Nephron (organoid): ENCODE results near the gene OCSTAMP.

Experiments used
- H3K27ac Mint-ChIP-seq, 3 experiments: 2 replicates each; pipeline ENCODE4 v1.8.0; 2020; ENCODE audit warnings: mixed read lengths in 3 of 3, mild to moderate bottlenecking in 2 of 3, moderate library complexity in 1 of 3
- H3K27me3 Mint-ChIP-seq: 2 replicates; pipeline ENCODE4 v1.8.0; 2021; ENCODE audit warnings: low read depth, mild to moderate bottlenecking, moderate library complexity, mixed read lengths
- H3K36me3 Mint-ChIP-seq: 2 replicates; pipeline ENCODE4 v1.8.0; 2020; ENCODE audit warnings: low read depth, mixed read lengths
- H3K4me1 Mint-ChIP-seq: 2 replicates; pipeline ENCODE4 v1.8.0; 2020; ENCODE audit warnings: mixed read lengths
- H3K4me3 Mint-ChIP-seq, 3 experiments: 2 replicates each; pipeline ENCODE4 v1.8.0; 2020; ENCODE audit warnings: mild to moderate bottlenecking in 3 of 3, mixed read lengths in 3 of 3, moderate library complexity in 2 of 3
- H3K9me3 Mint-ChIP-seq: 2 replicates; pipeline ENCODE4 v1.8.0; 2020; ENCODE audit warnings: mixed read lengths
- TF ChIP-seq, protein P1 (sequence below), 3 experiments: fragments of 200-600 bp; sonication (generic); IDR thresholded peaks; one replicate each; pipeline ENCODE4 v1.5.0; 2021; ENCODE audit warnings: antibody characterized with exemption in 3 of 3; ENCODE audit not compliant: unreplicated experiment in 3 of 3

OCSTAMP gene

DNA sequence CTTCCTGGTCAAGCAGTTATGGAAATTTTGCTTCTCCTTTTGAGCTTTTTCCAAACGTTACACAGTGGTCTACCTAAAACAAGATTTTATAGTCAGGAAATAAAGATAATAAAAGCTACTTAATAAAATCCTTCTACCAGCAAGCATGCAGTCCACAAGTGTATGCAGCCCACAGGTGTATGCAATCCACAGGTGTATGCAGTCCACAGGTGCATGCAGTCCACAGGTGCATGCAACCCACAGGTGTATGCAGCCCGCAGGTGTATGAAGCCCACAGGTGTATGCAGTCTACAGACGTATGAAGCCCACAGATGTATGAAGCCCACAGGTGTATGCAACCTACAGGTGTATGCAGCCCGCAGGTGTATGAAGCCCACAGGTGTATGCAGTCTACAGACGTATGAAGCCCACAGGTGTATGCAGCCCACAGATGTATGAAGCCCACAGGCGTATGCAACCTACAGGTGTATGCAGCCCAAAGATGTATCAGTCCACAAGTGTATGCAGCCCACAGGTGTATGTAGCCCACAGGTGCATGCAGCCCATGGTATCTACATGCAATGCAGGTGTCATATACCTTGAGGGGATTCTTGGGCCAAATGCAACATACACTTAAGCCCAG lies 26.4 kb upstream of the OCSTAMP start:
- peaks cover 5% of the 10 kb centered on the region for H3K36me3 Mint-ChIP-seq
- H3K27ac Mint-ChIP-seq, result no peak overlapping the region
- peaks cover 13% of the 10 kb centered on the region for H3K4me1 Mint-ChIP-seq
- no peak overlapping the region for H3K4me3 Mint-ChIP-seq
- TF ChIP-seq, protein P1, sequence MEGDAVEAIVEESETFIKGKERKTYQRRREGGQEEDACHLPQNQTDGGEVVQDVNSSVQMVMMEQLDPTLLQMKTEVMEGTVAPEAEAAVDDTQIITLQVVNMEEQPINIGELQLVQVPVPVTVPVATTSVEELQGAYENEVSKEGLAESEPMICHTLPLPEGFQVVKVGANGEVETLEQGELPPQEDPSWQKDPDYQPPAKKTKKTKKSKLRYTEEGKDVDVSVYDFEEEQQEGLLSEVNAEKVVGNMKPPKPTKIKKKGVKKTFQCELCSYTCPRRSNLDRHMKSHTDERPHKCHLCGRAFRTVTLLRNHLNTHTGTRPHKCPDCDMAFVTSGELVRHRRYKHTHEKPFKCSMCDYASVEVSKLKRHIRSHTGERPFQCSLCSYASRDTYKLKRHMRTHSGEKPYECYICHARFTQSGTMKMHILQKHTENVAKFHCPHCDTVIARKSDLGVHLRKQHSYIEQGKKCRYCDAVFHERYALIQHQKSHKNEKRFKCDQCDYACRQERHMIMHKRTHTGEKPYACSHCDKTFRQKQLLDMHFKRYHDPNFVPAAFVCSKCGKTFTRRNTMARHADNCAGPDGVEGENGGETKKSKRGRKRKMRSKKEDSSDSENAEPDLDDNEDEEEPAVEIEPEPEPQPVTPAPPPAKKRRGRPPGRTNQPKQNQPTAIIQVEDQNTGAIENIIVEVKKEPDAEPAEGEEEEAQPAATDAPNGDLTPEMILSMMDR (IDR thresholded peaks at IDR 0.05; ENCODE audit: unreplicated experiment in 3 of 3), result no peak
- H3K27me3 Mint-ChIP-seq, result peaks cover 3% of the 10 kb centered on the region
- peaks cover 3% of the 10 kb centered on the region for H3K9me3 Mint-ChIP-seq

DNA sequence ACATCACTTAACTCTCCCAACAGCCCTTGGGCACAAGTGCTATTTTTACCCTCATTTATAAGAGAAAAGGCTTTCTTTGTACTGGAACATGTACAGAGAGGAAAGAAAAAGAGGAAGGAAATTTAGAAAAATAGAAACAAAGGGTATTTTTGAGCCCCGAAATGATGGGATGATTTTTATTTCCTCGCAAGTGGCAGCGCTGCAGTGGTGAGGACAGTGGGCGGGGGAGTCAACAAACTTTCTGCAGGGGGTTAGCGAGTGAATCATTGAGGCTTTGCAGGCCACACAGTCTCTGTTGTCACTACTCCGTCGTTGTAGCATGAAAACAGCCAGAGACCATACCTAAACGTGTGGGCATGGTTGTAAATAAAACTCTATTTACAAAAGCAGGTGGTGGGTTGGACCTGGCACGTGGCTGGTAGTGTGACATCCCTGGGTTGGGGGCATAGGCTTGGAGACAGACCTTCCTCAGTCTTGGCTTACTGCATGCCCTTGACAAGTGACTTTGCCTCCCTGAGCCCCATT lies 25.5 kb upstream of the OCSTAMP start:
- Mint-ChIP-seq H3K27ac (no peak overlapping the region), H3K27me3 (no peaks in the 10 kb centered on the region), H3K4me1 (peaks cover 13% of the 10 kb centered on the region), H3K36me3 (no peaks in the 10 kb centered on the region), H3K9me3 (no peaks in the 10 kb centered on the region), H3K4me3 (no peak overlapping the region)
- TF ChIP-seq, protein P1 (IDR thresholded peaks at IDR 0.05; ENCODE audit: unreplicated experiment in 3 of 3), result no peak

DNA sequence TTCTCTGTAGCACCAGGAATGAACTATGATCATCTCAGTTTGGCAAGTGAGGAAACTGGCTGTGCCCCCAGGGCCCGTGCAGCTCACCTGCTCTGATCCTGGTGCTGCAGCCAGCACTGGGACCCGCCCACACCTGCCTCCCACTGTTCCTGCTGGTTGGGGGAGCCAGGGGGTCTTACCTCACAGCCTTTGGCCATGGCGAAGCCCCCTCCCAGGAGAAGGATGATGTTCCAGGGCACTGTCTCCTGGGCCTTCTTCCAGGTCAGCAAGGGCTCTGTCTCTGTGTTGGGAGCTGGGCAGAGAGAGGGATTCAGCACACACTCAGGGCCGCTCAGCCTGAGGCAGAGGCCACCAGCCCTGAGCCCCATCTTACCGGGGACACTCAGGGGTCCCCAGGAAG lies 24.9 kb upstream of the OCSTAMP start:
- Mint-ChIP-seq H3K9me3 (no peaks in the 10 kb centered on the region), H3K27me3 (no peaks in the 10 kb centered on the region), H3K36me3 (no peaks in the 10 kb centered on the region), H3K4me1 (peaks cover 19% of the 10 kb centered on the region), H3K27ac (no peak overlapping the region), H3K4me3 (no peak overlapping the region)
- TF ChIP-seq, protein P1 (IDR thresholded peaks at IDR 0.05; ENCODE audit: unreplicated experiment in 3 of 3), result no peak

DNA sequence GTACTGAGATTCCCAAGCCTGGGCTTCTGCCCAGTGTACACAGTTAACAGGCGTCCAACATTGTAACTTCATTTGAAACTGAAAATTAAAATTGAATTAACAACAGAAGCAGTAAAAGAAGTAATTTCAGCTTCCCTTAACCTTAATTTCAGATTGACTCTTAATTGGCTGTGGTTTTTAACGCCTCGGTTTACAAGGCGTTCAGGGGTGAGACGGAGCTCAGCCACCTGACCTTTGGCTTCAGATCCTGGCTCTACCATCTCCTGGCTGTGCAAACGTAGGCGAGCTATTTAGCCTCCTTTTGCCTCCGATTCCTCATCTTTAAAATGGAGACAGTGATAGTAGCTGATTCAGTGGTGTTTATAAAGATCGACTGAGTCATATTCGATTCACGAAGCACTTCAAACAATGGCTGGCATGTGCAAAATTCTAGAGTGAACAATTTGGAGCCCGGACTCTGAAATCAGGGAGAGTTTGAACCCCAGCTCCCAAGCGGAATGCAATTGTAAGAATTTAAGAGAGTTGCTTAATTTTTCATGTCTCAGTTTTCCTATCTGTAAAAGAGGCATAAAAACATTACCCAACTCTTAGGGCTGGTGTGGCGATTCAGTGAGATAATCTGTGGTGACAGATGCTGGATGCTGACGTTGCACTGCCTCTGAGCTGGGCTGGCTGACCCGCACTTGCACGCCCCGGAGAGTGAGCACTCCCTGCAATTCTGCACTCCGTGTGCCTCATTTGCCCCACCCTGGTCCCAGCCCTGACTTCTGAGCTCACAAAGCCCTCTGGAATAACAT lies 23.5 kb upstream of the OCSTAMP start:
- H3K27me3 Mint-ChIP-seq, result no peaks in the 10 kb centered on the region
- H3K36me3 Mint-ChIP-seq, result no peaks in the 10 kb centered on the region
- no peak overlapping the region for H3K27ac Mint-ChIP-seq
- H3K4me1 Mint-ChIP-seq, result peaks cover 22% of the 10 kb centered on the region
- H3K9me3 Mint-ChIP-seq, result no peaks in the 10 kb centered on the region
- TF ChIP-seq, protein P1 (IDR thresholded peaks at IDR 0.05; ENCODE audit: unreplicated experiment in 3 of 3), result no peak
- no peak overlapping the region for H3K4me3 Mint-ChIP-seq

DNA sequence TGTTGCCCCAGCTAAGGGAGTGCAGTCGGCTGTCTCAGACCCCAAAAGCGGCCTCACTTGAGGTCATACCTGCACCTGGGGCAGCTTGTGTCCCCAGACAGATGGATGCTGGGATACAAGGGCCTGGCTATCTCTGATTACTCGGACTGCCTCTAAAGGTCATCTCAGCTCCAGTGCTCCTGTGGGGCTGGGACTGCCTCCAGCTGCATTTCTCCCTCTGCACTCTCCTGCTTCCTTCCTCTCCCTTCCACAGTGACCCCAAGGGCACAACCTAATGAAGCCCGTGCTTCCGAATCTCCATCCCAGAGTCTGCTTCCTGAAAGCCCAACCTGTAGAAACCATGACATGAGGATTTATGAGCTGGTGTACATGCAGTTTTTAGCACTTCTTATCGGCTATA lies 22.8 kb upstream of the OCSTAMP start:
- Mint-ChIP-seq H3K4me3 (no peak overlapping the region), H3K27me3 (no peaks in the 10 kb centered on the region), H3K4me1 (peaks cover 29% of the 10 kb centered on the region), H3K36me3 (no peaks in the 10 kb centered on the region), H3K9me3 (no peaks in the 10 kb centered on the region), H3K27ac (no peak overlapping the region)
- TF ChIP-seq, protein P1 (IDR thresholded peaks at IDR 0.05; ENCODE audit: unreplicated experiment in 3 of 3), result no peak
